ENCODE measurements around the gene ACO2.

DNA sequence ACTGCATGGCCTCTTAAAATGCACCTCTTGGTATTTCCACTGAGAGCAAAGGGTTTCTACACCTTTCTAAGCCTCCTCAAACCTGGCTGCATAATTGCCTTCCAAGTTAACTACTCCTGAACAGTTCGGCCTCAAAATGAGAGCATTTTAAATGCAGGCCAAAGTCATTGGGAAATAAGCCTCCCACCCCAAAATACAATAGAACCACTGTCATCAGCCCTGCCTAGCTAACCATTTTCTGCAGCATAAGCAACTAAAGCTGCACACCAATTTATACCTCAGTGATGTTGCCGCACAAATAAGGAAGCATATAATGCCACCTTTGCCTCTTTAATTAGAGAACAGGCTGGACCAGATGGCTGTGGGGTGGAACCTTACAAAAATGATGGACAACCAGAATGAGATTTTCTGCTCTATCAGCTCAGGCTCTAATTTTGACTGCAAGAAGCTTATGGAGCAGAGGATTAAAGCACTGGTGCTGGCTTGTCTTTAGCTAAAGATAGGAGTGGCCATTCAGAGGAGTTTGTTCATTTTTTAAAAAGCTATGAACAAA is 26.6 kb upstream of the ACO2 start:
- TF ChIP-seq, protein P1, sequence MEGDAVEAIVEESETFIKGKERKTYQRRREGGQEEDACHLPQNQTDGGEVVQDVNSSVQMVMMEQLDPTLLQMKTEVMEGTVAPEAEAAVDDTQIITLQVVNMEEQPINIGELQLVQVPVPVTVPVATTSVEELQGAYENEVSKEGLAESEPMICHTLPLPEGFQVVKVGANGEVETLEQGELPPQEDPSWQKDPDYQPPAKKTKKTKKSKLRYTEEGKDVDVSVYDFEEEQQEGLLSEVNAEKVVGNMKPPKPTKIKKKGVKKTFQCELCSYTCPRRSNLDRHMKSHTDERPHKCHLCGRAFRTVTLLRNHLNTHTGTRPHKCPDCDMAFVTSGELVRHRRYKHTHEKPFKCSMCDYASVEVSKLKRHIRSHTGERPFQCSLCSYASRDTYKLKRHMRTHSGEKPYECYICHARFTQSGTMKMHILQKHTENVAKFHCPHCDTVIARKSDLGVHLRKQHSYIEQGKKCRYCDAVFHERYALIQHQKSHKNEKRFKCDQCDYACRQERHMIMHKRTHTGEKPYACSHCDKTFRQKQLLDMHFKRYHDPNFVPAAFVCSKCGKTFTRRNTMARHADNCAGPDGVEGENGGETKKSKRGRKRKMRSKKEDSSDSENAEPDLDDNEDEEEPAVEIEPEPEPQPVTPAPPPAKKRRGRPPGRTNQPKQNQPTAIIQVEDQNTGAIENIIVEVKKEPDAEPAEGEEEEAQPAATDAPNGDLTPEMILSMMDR (IDR thresholded peaks at IDR 0.05; ENCODE audit: low read depth, low read length, poor library complexity, severe bottlenecking): no peak
- no peak for TF ChIP-seq EZH2phosphoT487 (IDR thresholded peaks at IDR 0.05; ENCODE audit: borderline replicate concordance, low read length)
